ENCODE results near the gene FKBP5. TPM values are rescaled to one million over a fixed set of nuclear protein-coding genes. Genes with fewer than 3 reads are reported as not detected.

Gene FKBP5
- total RNA-seq, 3 donors from 2014 or later (not counting 1 experiment from before 2014, with no cell fraction given) = 15.5 to 30.2 (median 27.3) TPM

DNA sequence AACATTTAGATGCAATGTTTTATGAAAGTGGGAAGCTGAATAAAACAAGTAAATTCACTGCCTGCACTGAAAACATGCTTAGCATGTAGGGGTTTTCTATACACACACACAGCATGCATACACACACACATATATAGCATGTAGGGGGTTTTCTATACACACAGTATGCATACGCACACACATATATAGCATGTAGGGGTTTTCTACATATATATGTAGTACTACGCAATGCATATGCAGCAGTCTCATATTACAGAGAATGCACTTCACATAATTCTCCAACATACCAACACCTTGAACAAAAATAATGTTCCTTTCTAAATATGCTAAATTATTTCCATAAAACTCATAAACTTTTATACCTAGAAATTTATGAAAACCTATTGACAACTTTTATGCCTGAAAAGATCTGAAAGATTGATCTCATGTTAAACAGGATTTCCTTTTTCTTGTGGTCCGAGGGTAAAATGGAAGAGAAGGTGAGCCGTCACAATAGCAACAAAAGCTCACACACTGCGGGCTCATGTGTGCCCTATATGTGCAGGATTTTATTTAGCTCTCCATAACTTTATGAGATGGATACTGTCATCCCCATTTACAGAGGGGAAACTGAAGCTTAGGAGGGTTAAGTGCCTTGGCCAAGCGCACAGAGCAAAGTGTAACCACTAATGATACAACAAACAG, 94.1 kb downstream of the FKBP5 start:
- Mint-ChIP-seq H3K4me1 (peaks cover 0 to 10% of the 10 kb centered on the region in 2 donors), H3K36me3 (no peaks in the 10 kb centered on the region), H3K27me3 (ENCODE audit: low read depth in 2 of 2) (no peaks in the 10 kb centered on the region), H3K4me3 (no peak overlapping the region), H3K27ac (no peak overlapping the region), H3K9me3 (no peaks in the 10 kb centered on the region)
- H3K27ac ChIP-seq (ENCODE audit: low read length) = no peak overlapping the region
- no peaks in the 10 kb centered on the region for H3K4me1 ChIP-seq (ENCODE audit: control insufficient read depth, insufficient read depth, low read length)
- intact Hi-C loops (cut with micrococcal nuclease) = no loop called here
- TF ChIP-seq, protein P1, sequence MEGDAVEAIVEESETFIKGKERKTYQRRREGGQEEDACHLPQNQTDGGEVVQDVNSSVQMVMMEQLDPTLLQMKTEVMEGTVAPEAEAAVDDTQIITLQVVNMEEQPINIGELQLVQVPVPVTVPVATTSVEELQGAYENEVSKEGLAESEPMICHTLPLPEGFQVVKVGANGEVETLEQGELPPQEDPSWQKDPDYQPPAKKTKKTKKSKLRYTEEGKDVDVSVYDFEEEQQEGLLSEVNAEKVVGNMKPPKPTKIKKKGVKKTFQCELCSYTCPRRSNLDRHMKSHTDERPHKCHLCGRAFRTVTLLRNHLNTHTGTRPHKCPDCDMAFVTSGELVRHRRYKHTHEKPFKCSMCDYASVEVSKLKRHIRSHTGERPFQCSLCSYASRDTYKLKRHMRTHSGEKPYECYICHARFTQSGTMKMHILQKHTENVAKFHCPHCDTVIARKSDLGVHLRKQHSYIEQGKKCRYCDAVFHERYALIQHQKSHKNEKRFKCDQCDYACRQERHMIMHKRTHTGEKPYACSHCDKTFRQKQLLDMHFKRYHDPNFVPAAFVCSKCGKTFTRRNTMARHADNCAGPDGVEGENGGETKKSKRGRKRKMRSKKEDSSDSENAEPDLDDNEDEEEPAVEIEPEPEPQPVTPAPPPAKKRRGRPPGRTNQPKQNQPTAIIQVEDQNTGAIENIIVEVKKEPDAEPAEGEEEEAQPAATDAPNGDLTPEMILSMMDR (IDR thresholded peaks at IDR 0.05) = no peak
- H3K27me3 ChIP-seq (ENCODE audit: control insufficient read depth, insufficient read depth, low read length) = no peaks in the 10 kb centered on the region
- DNase-seq (peak in 1 of 2 donors; percentile 48), ATAC-seq (no peak)
- WGBS (ENCODE audit: insufficient coverage) = 70% methylated on average over 5 of the region's 6 CpGs
- no peak overlapping the region for H3K4me3 ChIP-seq (ENCODE audit: low read length)
- peaks cover 18% of the 10 kb centered on the region for H3K36me3 ChIP-seq (ENCODE audit: control insufficient read depth, insufficient read depth, low read length)
- no peaks in the 10 kb centered on the region for H3K9me3 ChIP-seq (ENCODE audit: control insufficient read depth, insufficient read depth, low read length)

DNA sequence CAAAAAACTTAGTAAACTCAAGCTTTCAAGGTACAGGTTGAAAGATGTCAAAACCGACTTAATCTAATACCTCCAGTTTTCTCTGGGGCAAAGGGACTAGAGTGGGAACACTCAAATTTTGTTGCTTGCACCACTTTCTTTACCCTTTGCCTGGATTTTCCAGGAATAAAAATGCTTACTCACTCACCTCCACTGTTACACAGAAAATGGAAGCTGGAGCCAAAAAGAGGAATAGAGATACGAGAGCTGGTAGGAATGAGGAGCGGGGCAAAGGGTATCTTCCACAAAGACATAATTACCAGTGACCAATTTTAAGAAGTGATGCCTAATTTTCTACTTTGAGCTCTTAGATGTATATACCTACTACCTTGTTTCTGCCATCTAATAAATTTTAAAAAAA, 96.5 kb downstream of the FKBP5 start:
- TF ChIP-seq, protein P1 (IDR thresholded peaks at IDR 0.05) = no peak
- Histone ChIP-seq H3K9me3 (ENCODE audit: control insufficient read depth, insufficient read depth, low read length) (no peaks in the 10 kb centered on the region), H3K4me3 (ENCODE audit: low read length) (no peak overlapping the region), H3K4me1 (ENCODE audit: control insufficient read depth, insufficient read depth, low read length) (no peaks in the 10 kb centered on the region), H3K36me3 (ENCODE audit: control insufficient read depth, insufficient read depth, low read length) (peaks cover 16% of the 10 kb centered on the region), H3K27me3 (ENCODE audit: control insufficient read depth, insufficient read depth, low read length) (no peaks in the 10 kb centered on the region), H3K27ac (ENCODE audit: low read length) (no peak overlapping the region)
- H3K27me3 Mint-ChIP-seq (ENCODE audit: low read depth in 2 of 2) = no peaks in the 10 kb centered on the region
- no peak for DNase-seq
- H3K27ac Mint-ChIP-seq = no peak overlapping the region
- intact Hi-C loops (cut with micrococcal nuclease) = no loop called here
- no peaks in the 10 kb centered on the region for H3K9me3 Mint-ChIP-seq
- H3K36me3 Mint-ChIP-seq = no peaks in the 10 kb centered on the region
- 100% methylated on average over 3 of the region's 3 CpGs for WGBS (ENCODE audit: insufficient coverage)
- H3K4me1 Mint-ChIP-seq = peaks cover 0 to 10% of the 10 kb centered on the region in 2 donors
- no peak overlapping the region for H3K4me3 Mint-ChIP-seq
- ATAC-seq = no peak

DNA sequence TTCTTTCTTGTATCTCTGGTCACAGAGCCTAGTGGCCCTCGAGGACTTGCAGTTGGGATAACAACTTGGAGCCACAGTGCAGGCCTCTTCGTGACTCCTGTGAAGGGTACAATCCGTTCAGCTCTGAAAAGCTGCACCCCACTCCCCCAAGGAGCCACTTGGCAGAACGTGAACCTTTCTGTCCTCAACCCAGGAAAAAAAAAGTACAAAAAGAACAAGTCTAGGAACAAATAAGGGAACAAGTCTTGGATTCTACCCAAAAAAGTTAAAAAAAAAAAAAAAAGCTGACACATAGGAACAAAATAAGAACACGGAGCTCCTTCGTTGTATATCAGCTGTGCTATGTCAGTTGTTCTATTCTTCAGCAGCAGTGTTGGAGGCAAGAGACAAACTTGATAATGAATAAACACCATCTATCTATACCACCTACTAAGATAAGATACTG, 98.1 kb downstream of the FKBP5 start:
- no peak overlapping the region for H3K27ac ChIP-seq (ENCODE audit: low read length)
- H3K36me3 Mint-ChIP-seq = peaks cover 12% of the 10 kb centered on the region
- H3K36me3 ChIP-seq (ENCODE audit: control insufficient read depth, insufficient read depth, low read length) = peaks cover 7% of the 10 kb centered on the region
- 92% methylated on average over 4 of the region's 6 CpGs for WGBS (ENCODE audit: insufficient coverage)
- TF ChIP-seq, protein P1 (IDR thresholded peaks at IDR 0.05) = no peak
- no peaks in the 10 kb centered on the region for H3K27me3 Mint-ChIP-seq (ENCODE audit: low read depth in 2 of 2)
- DNase-seq (no peak), ATAC-seq (no peak)
- H3K27ac Mint-ChIP-seq = no peak overlapping the region
- intact Hi-C loops (cut with micrococcal nuclease) = no loop called here
- H3K4me1 Mint-ChIP-seq = peaks cover 0 to 10% of the 10 kb centered on the region in 2 donors
- H3K27me3 ChIP-seq (ENCODE audit: control insufficient read depth, insufficient read depth, low read length) = no peaks in the 10 kb centered on the region
- no peak overlapping the region for H3K4me3 ChIP-seq (ENCODE audit: low read length)
- H3K9me3 ChIP-seq (ENCODE audit: control insufficient read depth, insufficient read depth, low read length) = no peaks in the 10 kb centered on the region
- H3K4me3 Mint-ChIP-seq = no peak overlapping the region
- no peaks in the 10 kb centered on the region for H3K4me1 ChIP-seq (ENCODE audit: control insufficient read depth, insufficient read depth, low read length)
- H3K9me3 Mint-ChIP-seq = no peaks in the 10 kb centered on the region

DNA sequence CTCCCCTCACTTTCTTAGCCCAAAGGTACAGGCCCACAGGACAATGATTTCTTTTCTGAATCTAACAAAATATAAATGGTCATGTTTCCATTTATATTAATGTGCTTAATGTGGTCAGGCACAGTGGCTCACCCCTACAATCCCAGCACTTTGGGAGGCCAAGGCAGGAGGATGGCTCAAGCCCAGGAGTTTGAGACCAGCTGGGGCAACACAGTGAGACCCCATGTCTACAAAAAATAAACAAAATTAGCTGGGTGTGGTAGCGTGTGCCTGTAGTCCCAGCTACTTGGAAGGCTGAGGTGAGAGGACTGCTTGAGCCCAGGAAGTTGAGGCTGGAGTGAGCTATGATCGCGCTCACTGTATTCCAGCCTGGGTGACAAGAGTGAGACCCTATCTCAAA, 98.8 kb downstream of the FKBP5 start:
- intact Hi-C loops (cut with micrococcal nuclease) = no loop called here
- no peak overlapping the region for H3K4me3 Mint-ChIP-seq
- H3K36me3 Mint-ChIP-seq = peaks cover 12% of the 10 kb centered on the region
- ATAC-seq (no peak), DNase-seq (no peak)
- H3K27ac ChIP-seq (ENCODE audit: low read length) = no peak overlapping the region
- H3K9me3 ChIP-seq (ENCODE audit: control insufficient read depth, insufficient read depth, low read length) = no peaks in the 10 kb centered on the region
- peaks cover 0 to 10% of the 10 kb centered on the region in 2 donors for H3K4me1 Mint-ChIP-seq
- no peaks in the 10 kb centered on the region for H3K27me3 Mint-ChIP-seq (ENCODE audit: low read depth in 2 of 2)
- 95% methylated on average over 3 of the region's 3 CpGs for WGBS (ENCODE audit: insufficient coverage)
- H3K4me3 ChIP-seq (ENCODE audit: low read length) = no peak overlapping the region
- no peak overlapping the region for H3K27ac Mint-ChIP-seq
- peaks cover 5% of the 10 kb centered on the region for H3K36me3 ChIP-seq (ENCODE audit: control insufficient read depth, insufficient read depth, low read length)
- no peaks in the 10 kb centered on the region for H3K9me3 Mint-ChIP-seq
- H3K27me3 ChIP-seq (ENCODE audit: control insufficient read depth, insufficient read depth, low read length) = no peaks in the 10 kb centered on the region
- H3K4me1 ChIP-seq (ENCODE audit: control insufficient read depth, insufficient read depth, low read length) = no peaks in the 10 kb centered on the region
- TF ChIP-seq, protein P1 (IDR thresholded peaks at IDR 0.05) = no peak
